C4-2B (cell line): Measurements from ENCODE around the gene RGS10.

Experiments used
- ZFX ChIP-seq: fragments of 450-650 bp; IDR thresholded peaks from 2 replicates; pipeline ENCODE4 v1.6.1; 2017
- TF ChIP-seq, protein P1 (sequence below): fragments of 450-650 bp; conservative IDR thresholded peaks from 2 replicates; pipeline ENCODE4 v1.5.1; 2017; ENCODE audit warnings: mild to moderate bottlenecking

DNA sequence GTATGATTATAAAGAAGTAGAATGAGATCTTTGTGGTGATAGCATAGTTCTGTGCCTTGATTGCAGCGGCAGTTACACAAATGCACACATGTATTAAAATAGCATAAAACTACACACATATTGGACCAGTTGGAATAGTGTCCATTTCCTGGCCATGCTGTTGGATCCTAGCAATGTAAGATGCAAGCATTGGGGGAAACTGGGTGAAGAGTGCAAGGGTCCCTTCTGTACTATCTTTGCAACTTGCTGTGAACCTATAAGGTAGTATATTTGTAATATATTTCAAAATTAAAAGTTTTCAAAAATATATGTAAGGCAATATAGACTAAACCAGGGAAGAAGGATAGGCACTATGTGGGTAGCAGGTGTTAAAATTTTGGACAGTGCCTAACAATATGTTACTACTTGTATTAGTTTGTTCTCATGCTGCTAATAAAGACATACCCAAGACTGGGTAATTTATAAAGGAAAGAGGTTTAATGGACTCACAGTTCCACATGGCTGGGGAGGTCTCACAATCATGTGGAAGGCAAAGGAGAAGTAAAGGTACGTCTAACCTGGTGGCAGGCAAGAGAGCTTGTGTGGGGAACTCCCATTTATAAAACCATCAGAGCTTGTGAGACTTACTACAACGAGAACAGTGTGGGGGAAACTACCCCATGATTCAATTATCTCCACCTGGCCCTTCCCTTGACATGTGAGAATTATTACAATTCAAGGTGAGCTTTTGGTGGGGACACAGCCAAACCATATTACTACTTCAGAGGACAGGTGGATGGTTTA, 71.4 kb downstream of the RGS10 start:
- TF ChIP-seq, protein P1, sequence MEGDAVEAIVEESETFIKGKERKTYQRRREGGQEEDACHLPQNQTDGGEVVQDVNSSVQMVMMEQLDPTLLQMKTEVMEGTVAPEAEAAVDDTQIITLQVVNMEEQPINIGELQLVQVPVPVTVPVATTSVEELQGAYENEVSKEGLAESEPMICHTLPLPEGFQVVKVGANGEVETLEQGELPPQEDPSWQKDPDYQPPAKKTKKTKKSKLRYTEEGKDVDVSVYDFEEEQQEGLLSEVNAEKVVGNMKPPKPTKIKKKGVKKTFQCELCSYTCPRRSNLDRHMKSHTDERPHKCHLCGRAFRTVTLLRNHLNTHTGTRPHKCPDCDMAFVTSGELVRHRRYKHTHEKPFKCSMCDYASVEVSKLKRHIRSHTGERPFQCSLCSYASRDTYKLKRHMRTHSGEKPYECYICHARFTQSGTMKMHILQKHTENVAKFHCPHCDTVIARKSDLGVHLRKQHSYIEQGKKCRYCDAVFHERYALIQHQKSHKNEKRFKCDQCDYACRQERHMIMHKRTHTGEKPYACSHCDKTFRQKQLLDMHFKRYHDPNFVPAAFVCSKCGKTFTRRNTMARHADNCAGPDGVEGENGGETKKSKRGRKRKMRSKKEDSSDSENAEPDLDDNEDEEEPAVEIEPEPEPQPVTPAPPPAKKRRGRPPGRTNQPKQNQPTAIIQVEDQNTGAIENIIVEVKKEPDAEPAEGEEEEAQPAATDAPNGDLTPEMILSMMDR, result no peak
- no peak for TF ChIP-seq ZFX
